K562 (cell line): ENCODE results near the gene INPP5D. TPM values are rescaled to one million over a fixed set of nuclear protein-coding genes. Genes with fewer than 3 reads are reported as not detected.

Source experiments
- ATAC-seq: fragments of 200-7000 bp; cut with Tn5 transposase; 3 replicates; pipeline ENCODE4 v1.9.1; 2020; ENCODE audit warnings: moderate library complexity
- BruUV-seq: library from RNA; stranded (reverse); fragments of 400-500 nt; replicated peaks from 2 replicates; lab custom pipeline; 2021; lab: Mats Ljungman, UMichigan
- CTCF ChIA-PET: fragments of 300-600 bp; formaldehyde crosslinking; extraction: SDS; loops from one replicate; lab custom pipeline; 2021; ENCODE audit warnings: low intra/inter-chr PET ratio; lab: Yijun Ruan, JAX
- POLR2A ChIA-PET: fragments of 300-600, 350-650 bp; sonication (Branson Sonifier 250); formaldehyde crosslinking; extraction: SDS; loops from one replicate; lab custom pipeline; 2021; ENCODE audit warnings: antibody characterized with exemption, inconsistent platforms; lab: Yijun Ruan, JAX
- DNase-seq, 4 experiments: peaks; one replicate each; pipeline versions ENCODE4 v3.0.0 to v3.0.0-alpha.2; 2011 to 2018; ENCODE audit warnings: low spot score in 3 of 4, mixed read lengths in 3 of 4; ENCODE audit errors: extremely low read depth in 1 of 4
- FAIRE-seq: peaks from 2 replicates; lab custom pipeline; 2011; peaks lifted over from hg19 to GRCh38; lab: Jason Lieb, UNC
- H2AFZ ChIP-seq: 2 replicates; pipeline ENCODE4 v1.6.0; 2011; ENCODE audit warnings: low read depth, low read length, control low read depth, inconsistent platforms
- H3K27ac ChIP-seq: fragments of 200-600 bp; 3 replicates; pipeline ENCODE4 v1.8.0; 2011; ENCODE audit warnings: low read depth, mild to moderate bottlenecking, control low read depth, inconsistent platforms, low read length, moderate library complexity, mixed read lengths; ENCODE audit errors: extremely low read depth
- H3K27me3 ChIP-seq, 2 experiments: fragments of 300-600 bp in 1 of 2; 2 replicates in 1 of 2; 3 replicates in 1 of 2; pipeline versions ENCODE4 v1.6.0 to v1.8.0; 2011; ENCODE audit warnings: inconsistent platforms in 2 of 2, low read length in 2 of 2, mild to moderate bottlenecking in 1 of 2, mixed read lengths in 1 of 2, moderate library complexity in 1 of 2; ENCODE audit not compliant: control insufficient read depth in 2 of 2, insufficient read depth in 2 of 2
- H3K36me3 ChIP-seq: fragments of 300-600 bp; 3 replicates; pipeline ENCODE4 v1.8.0; 2011; ENCODE audit warnings: mild to moderate bottlenecking, low read length, inconsistent platforms; ENCODE audit not compliant: control insufficient read depth, insufficient read depth
- H3K4me1 ChIP-seq, 2 experiments: fragments of 200-600 bp in 1 of 2; replicated peaks in 1 of 2; 2 replicates in 1 of 2; 3 replicates in 1 of 2; pipeline versions ENCODE4 v1.5.1 to v1.8.0; 2011; ENCODE audit warnings: inconsistent platforms in 2 of 2, low read length in 2 of 2, mild to moderate bottlenecking in 1 of 2, mixed read lengths in 1 of 2, moderate library complexity in 1 of 2; ENCODE audit not compliant: control insufficient read depth in 2 of 2, insufficient read depth in 2 of 2
- H3K4me2 ChIP-seq: 2 replicates; pipeline ENCODE4 v1.6.1; 2011; ENCODE audit warnings: low read length, control low read depth, inconsistent platforms, mixed read lengths; ENCODE audit not compliant: insufficient read depth
- H3K4me3 ChIP-seq: fragments of 200-600 bp; sonication (generic), shearing (Covaris generic); 2 replicates; pipeline ENCODE4 v1.5.1; 2016; ENCODE audit warnings: control low read depth, inconsistent platforms
- H3K79me2 ChIP-seq: fragments of 200-600 bp; 3 replicates; pipeline ENCODE4 v1.8.0; 2011; ENCODE audit warnings: low read length, inconsistent platforms; ENCODE audit not compliant: control insufficient read depth, insufficient read depth
- H3K9ac ChIP-seq, 2 experiments: 2 replicates each; pipeline versions ENCODE4 v1.6.0 to v1.6.1; 2011; ENCODE audit warnings: low read depth in 2 of 2, low read length in 2 of 2, control low read depth in 1 of 2, inconsistent platforms in 1 of 2, mild to moderate bottlenecking in 1 of 2, mixed read lengths in 1 of 2; ENCODE audit not compliant: insufficient read depth in 1 of 2
- H3K9me1 ChIP-seq: one replicate; pipeline ENCODE4 v1.6.0; 2011; ENCODE audit warnings: inconsistent platforms, mild to moderate bottlenecking, low read length, moderate library complexity; ENCODE audit not compliant: control insufficient read depth, insufficient read depth
- H3K9me3 ChIP-seq: replicated peaks from 2 replicates; pipeline ENCODE4 v1.5.1; 2011; ENCODE audit warnings: low read depth, low read length, inconsistent platforms; ENCODE audit not compliant: control insufficient read depth, insufficient read depth
- H4K20me1 ChIP-seq: replicated peaks from 2 replicates; pipeline ENCODE4 v1.6.1; 2011; ENCODE audit warnings: low read length, inconsistent platforms, mixed read lengths; ENCODE audit not compliant: control insufficient read depth, insufficient read depth
- CBX2 ChIP-seq: fragments of 200-600 bp; sonication (generic); IDR thresholded peaks from one replicate; pipeline ENCODE4 v1.6.1; 2012; ENCODE audit warnings: mild to moderate bottlenecking, low read length, inconsistent platforms; ENCODE audit not compliant: insufficient read depth, poor library complexity, severe bottlenecking
- JUN ChIP-seq, 2 experiments: sonication (generic) in 1 of 2; formaldehyde crosslinking in 1 of 2; IDR thresholded peaks; 2 replicates each; pipeline versions ENCODE4 v1.6.1 to v1.8.0; 2012 to 2022; ENCODE audit warnings: borderline replicate concordance in 2 of 2, mild to moderate bottlenecking in 2 of 2, improper control_type of control experiment in 1 of 2, low read depth in 1 of 2, low read length in 1 of 2, missing genetic modification reagents in 1 of 2
- KLF10 ChIP-seq: fragments of 250-450 bp; sonication (Bioruptor Pico); IDR thresholded peaks from 2 replicates; pipeline ENCODE4 v1.6.1; 2021; ENCODE audit warnings: matching md5 sums
- MBD1 ChIP-seq: fragments of 250-450 bp; sonication (Bioruptor Pico); IDR thresholded peaks from 2 replicates; pipeline ENCODE4 v1.8.0; 2022; ENCODE audit warnings: inconsistent platforms
- NR2C1 ChIP-seq, 2 experiments: fragments of 450-650 bp; IDR thresholded peaks; 2 replicates each; pipeline ENCODE4 v1.6.1; 2017; ENCODE audit warnings: mild to moderate bottlenecking in 2 of 2, antibody characterized with exemption in 1 of 2, inconsistent platforms in 1 of 2, missing compliant biosample characterization in 1 of 2, missing genetic modification characterization in 1 of 2
- PCBP2 ChIP-seq: fragments of 200-400 bp; formaldehyde crosslinking; IDR thresholded peaks from 2 replicates; pipeline ENCODE4 v1.6.1; 2018; ENCODE audit warnings: low read length, low read depth, mild to moderate bottlenecking, moderate library complexity; ENCODE audit not compliant: poor library complexity, severe bottlenecking
- POLR2A ChIP-seq: fragments of 450-650 bp; conservative IDR thresholded peaks from 2 replicates; pipeline ENCODE4 v1.6.1; 2016
- RERE ChIP-seq: sonication (generic); formaldehyde crosslinking; IDR thresholded peaks from 2 replicates; pipeline ENCODE4 v1.8.0; 2023; ENCODE audit warnings: missing genetic modification reagents, mild to moderate bottlenecking, borderline replicate concordance
- TEAD2 ChIP-seq: fragments of 450-650 bp; IDR thresholded peaks from 2 replicates; pipeline ENCODE4 v1.6.1; 2016; ENCODE audit warnings: missing genetic modification characterization, control low read depth, missing compliant biosample characterization
- ZNF140 ChIP-seq: fragments of 250-450 bp; sonication (Bioruptor Pico); IDR thresholded peaks from 2 replicates; pipeline ENCODE4 v1.8.0; 2021; ENCODE audit warnings: moderate library complexity, mild to moderate bottlenecking, inconsistent platforms
- WGBS: fragments of 100-300 bp; shearing (Covaris generic); methylation state at CpG from one replicate; pipeline ENCODE4 v1.1.6; 2016; ENCODE audit warnings: low coverage, mixed read lengths; ENCODE audit not compliant: insufficient coverage; ENCODE audit errors: missing lambda C conversion rate; 5-methylcytosine and 5-hydroxymethylcytosine counted together
- in situ Hi-C: fragments of 300-500 bp; cut with MboI; formaldehyde crosslinking; loops from 4 replicates; pipeline ENCODE4 v1.15.0; 2018; ENCODE audit warnings: inconsistent platforms, mixed read lengths
- intact Hi-C: fragments of 100-400 bp; cut with micrococcal nuclease; formaldehyde crosslinking; loops from 2 replicates; pipeline ENCODE4 v1.14.2; 2022
- polyA plus RNA-seq, 8 experiments: library from polyadenylated mRNA; depleted of rRNA in 4 of 8; stranded (reverse) in 5 of 8; unstranded in 3 of 8; fragments of >200 nt; fragmentation: Nextera tagmentation in 2 of 8; fragmentation: Illumina TruSeq in 1 of 8; extraction: Ambion mirVana in 2 of 8; extraction: Trizol in 1 of 8; gene quantifications; 2 replicates each; pipeline versions ENCODE4 v1.2.1 to v1.2.3, GENCODE V29; 2011 to 2014; ENCODE audit warnings: inconsistent platforms in 1 of 8, missing spikeins in 1 of 8
- total RNA-seq, 7 experiments: library from RNA; depleted of rRNA in 6 of 7; stranded (reverse); fragments of >200 nt in 6 of 7; fragmentation: Illumina TruSeq in 2 of 7; extraction: Trizol in 2 of 7; gene quantifications; 2 replicates each; pipeline versions ENCODE4 v1.2.1 to v1.2.3, GENCODE V29; 2011 to 2021; ENCODE audit warnings: low replicate concordance in 1 of 7
- TF ChIP-seq, protein P1 (sequence below): fragments of 450-650 bp; IDR thresholded peaks from 2 replicates; pipeline ENCODE4 v1.6.1; 2014; ENCODE audit warnings: low read depth, mild to moderate bottlenecking, moderate library complexity, borderline replicate concordance

The INPP5D gene
- total and polyA plus RNA-seq, 9 of the 15 experiments (the other 6 are each of a cell fraction or from before 2014, with no cell fraction given), result 0.55 to 6.2 (median 2.2) TPM

- in situ Hi-C loops, result no loop called here
- H3K4me2 ChIP-seq, result no peak overlapping the region
- TF ChIP-seq ZNF140 (CRISPR knock-in tag) (no peak), NR2C1 (IDR thresholded peaks at IDR 0.05) (no peak), NR2C1 (tag; IDR thresholded peaks at IDR 0.05) (no peak), PCBP2 (no peak), TEAD2 (tag) (no peak), KLF10 (CRISPR knock-in tag) (no peak), RERE (no peak), POLR2A (no peak), MBD1 (CRISPR knock-in tag) (no peak), JUN (IDR thresholded peaks at IDR 0.05; ENCODE audit: borderline replicate concordance, low read depth, low read length) (no peak), JUN (CRISPR knock-in tag; IDR thresholded peaks at IDR 0.05; ENCODE audit: borderline replicate concordance) (no peak), CBX2 (no peak)
- TF ChIP-seq, protein P1, sequence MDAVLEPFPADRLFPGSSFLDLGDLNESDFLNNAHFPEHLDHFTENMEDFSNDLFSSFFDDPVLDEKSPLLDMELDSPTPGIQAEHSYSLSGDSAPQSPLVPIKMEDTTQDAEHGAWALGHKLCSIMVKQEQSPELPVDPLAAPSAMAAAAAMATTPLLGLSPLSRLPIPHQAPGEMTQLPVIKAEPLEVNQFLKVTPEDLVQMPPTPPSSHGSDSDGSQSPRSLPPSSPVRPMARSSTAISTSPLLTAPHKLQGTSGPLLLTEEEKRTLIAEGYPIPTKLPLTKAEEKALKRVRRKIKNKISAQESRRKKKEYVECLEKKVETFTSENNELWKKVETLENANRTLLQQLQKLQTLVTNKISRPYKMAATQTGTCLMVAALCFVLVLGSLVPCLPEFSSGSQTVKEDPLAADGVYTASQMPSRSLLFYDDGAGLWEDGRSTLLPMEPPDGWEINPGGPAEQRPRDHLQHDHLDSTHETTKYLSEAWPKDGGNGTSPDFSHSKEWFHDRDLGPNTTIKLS, result no peak
Observed at GRCh38 chr2:233081232-233081730, 21.1 kb downstream of the INPP5D start.

More at GRCh38 chr2:233081232-233081730, 21.1 kb downstream of the INPP5D start:
- ChIA-PET CTCF (no interaction called here), POLR2A (no interaction called here)
- Histone ChIP-seq H3K9me3 (no peaks in the 10 kb centered on the region), H3K9me1 (no peaks in the 10 kb centered on the region), H2AFZ (no peak overlapping the region), H3K4me1 (peaks cover 22 to 23% of the 10 kb centered on the region in 2 experiments), H3K36me3 (no peaks in the 10 kb centered on the region), H3K9ac (peak overlapping the region in 1 of 2 experiments; percentile 26; a peak in 1 of 4 replicates), H3K27ac (no peak overlapping the region), H3K27me3 (no peaks in the 10 kb centered on the region), H3K79me2 (no peaks in the 10 kb centered on the region), H3K4me3 (no peak overlapping the region), H4K20me1 (no peaks in the 10 kb centered on the region)
- FAIRE-seq (no peak), ATAC-seq (no peak), DNase-seq (no peak)
- intact Hi-C loops, result no loop called here
- 57% methylated on average over 2 of the region's 9 CpGs for WGBS
- BruUV-seq, result no TSS peak
